GM12874 (cell line): ENCODE measurements around the gene KRTAP12-1.

Experiments
- TF ChIP-seq, protein P1 (sequence below): IDR thresholded peaks from 2 replicates; pipeline ENCODE4 v1.5.1; 2011; ENCODE audit warnings: low read depth, mild to moderate bottlenecking, control low read depth, low read length, moderate library complexity; ENCODE audit not compliant: insufficient read depth

The KRTAP12-1 gene

GRCh38 chr21:44666401-44667320 is 15.3 kb downstream of the KRTAP12-1 start, which contains the start of gene KRTAP12-2:
TSS of gene KRTAP12-2 (minus strand) at chr21:44666927. CDS start at chr21:44666886, 41 bp downstream.
- TF ChIP-seq, protein P1, sequence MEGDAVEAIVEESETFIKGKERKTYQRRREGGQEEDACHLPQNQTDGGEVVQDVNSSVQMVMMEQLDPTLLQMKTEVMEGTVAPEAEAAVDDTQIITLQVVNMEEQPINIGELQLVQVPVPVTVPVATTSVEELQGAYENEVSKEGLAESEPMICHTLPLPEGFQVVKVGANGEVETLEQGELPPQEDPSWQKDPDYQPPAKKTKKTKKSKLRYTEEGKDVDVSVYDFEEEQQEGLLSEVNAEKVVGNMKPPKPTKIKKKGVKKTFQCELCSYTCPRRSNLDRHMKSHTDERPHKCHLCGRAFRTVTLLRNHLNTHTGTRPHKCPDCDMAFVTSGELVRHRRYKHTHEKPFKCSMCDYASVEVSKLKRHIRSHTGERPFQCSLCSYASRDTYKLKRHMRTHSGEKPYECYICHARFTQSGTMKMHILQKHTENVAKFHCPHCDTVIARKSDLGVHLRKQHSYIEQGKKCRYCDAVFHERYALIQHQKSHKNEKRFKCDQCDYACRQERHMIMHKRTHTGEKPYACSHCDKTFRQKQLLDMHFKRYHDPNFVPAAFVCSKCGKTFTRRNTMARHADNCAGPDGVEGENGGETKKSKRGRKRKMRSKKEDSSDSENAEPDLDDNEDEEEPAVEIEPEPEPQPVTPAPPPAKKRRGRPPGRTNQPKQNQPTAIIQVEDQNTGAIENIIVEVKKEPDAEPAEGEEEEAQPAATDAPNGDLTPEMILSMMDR = no peak

DNA sequence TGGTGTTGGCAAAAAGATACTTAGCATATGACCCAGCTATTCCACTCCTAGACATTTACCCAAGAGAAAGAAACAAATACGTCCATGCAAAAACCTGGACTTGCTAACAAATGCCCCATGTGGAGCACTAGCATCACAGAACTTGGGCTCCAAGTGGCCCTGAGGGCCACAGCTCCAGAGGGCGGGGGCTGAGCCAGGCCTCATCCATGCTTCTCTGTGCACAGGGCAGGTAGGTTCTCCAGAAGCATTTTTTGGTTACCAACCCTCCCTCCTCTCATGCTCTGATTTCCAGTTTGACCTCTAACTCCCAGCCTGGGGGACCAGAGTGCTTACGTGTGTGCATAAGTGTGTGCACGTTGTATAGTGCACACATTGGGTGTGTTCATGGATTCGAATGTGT is 17.3 kb downstream of the KRTAP12-1 start:
- TF ChIP-seq, protein P1 = no peak

- TF ChIP-seq, protein P1 = no peak
Measured at GRCh38 chr21:44658913-44659595, 22.9 kb downstream of the KRTAP12-1 start.

GRCh38 chr21:44658541-44658910 is 23.4 kb downstream of the KRTAP12-1 start:
- TF ChIP-seq, protein P1 = no peak

- TF ChIP-seq, protein P1 = no peak
Measured at GRCh38 chr21:44657635-44658540, 24.1 kb downstream of the KRTAP12-1 start, which contains the start of gene KRTAP12-3. TSS of gene KRTAP12-3 (plus strand) at chr21:44657932. CDS start at chr21:44657980, 48 bp downstream.

GRCh38 chr21:44656868-44657267 is 25.1 kb downstream of the KRTAP12-1 start:
- TF ChIP-seq, protein P1 = no peak
